Measurements from ENCODE around the gene TYRO3.

TYRO3 gene

GRCh38 chr15:41596972-41597371 is 38.0 kb downstream of the TYRO3 start:
- Histone ChIP-seq H3K18ac (ENCODE audit: low read length) (no peak overlapping the region), H3K23ac (ENCODE audit: low read length) (no peak overlapping the region)

GRCh38 chr15:41597787-41598186 is 38.8 kb downstream of the TYRO3 start:
- WGBS (ENCODE audit: extremely low coverage, insufficient coverage, insufficient read length) = no CpG with 5 or more reads among the region's 5 CpGs
- no peak overlapping the region for H4K91ac ChIP-seq (ENCODE audit: low read depth, low read length)
- H3K4me2 ChIP-seq (ENCODE audit: low read length) = no peak overlapping the region
- no peak overlapping the region for H3K27ac ChIP-seq (ENCODE audit: low read depth, low read length)
- no peak overlapping the region for H3K4me3 ChIP-seq (ENCODE audit: low read depth, low read length)
- H3K18ac ChIP-seq (ENCODE audit: low read length) = no peak overlapping the region
- H2BK120ac ChIP-seq (ENCODE audit: insufficient read depth, low read length, poor library complexity) = no peak overlapping the region
- no peak overlapping the region for H3K14ac ChIP-seq (ENCODE audit: low read length)
- peaks cover 4% of the 10 kb centered on the region for H3K79me1 ChIP-seq (ENCODE audit: low read length)
- H3K23ac ChIP-seq (ENCODE audit: low read length) = no peak overlapping the region
- DNase-seq = no peak
- no peak overlapping the region for H2BK12ac ChIP-seq (ENCODE audit: low read length)
- no peak overlapping the region for H2AK5ac ChIP-seq (ENCODE audit: low read length)
- no peak overlapping the region for H2AFZ ChIP-seq (ENCODE audit: insufficient read depth, low read length, poor library complexity)
- H3K9me3 ChIP-seq (ENCODE audit: insufficient read depth, low read depth, low read length) = no peaks in the 10 kb centered on the region
- no peak overlapping the region for H2BK5ac ChIP-seq (ENCODE audit: low read depth, low read length, poor library complexity)
- no peaks in the 10 kb centered on the region for H3K36me3 ChIP-seq (ENCODE audit: control insufficient read depth in 1 of 2, insufficient read depth in 2 of 2, low read length in 2 of 2)
- no peaks in the 10 kb centered on the region for H3K27me3 ChIP-seq (ENCODE audit: insufficient read depth, low read length)
- H4K8ac ChIP-seq (ENCODE audit: low read depth, low read length) = no peak overlapping the region
- no peaks in the 10 kb centered on the region for H3K4me1 ChIP-seq (ENCODE audit: control insufficient read depth in 1 of 2, insufficient read depth in 2 of 2, low read length in 2 of 2)
- no peak overlapping the region for H3K4ac ChIP-seq (ENCODE audit: low read depth, low read length)
- no peak overlapping the region for H3K9ac ChIP-seq (ENCODE audit: low read length)
- no peak overlapping the region for H4K12ac ChIP-seq (ENCODE audit: low read depth, low read length)
- peaks cover 1% of the 10 kb centered on the region for H3K79me2 ChIP-seq (ENCODE audit: control insufficient read depth, insufficient read depth, low read length, poor library complexity)

More at GRCh38 chr15:41596972-41597371, 38.0 kb downstream of the TYRO3 start:
- Histone ChIP-seq H2AK5ac (ENCODE audit: low read length) (no peak overlapping the region), H2BK120ac (ENCODE audit: insufficient read depth, low read length, poor library complexity) (no peak overlapping the region), H3K4me3 (ENCODE audit: low read depth, low read length) (no peak overlapping the region), H3K4ac (ENCODE audit: low read depth, low read length) (no peak overlapping the region), H3K4me1 (ENCODE audit: control insufficient read depth in 1 of 2, insufficient read depth in 2 of 2, low read length in 2 of 2) (no peaks in the 10 kb centered on the region), H3K14ac (ENCODE audit: low read length) (no peak overlapping the region), H3K9ac (ENCODE audit: low read length) (no peak overlapping the region), H3K27me3 (ENCODE audit: insufficient read depth, low read length) (no peaks in the 10 kb centered on the region), H3K79me2 (ENCODE audit: control insufficient read depth, insufficient read depth, low read length, poor library complexity) (peaks cover 1% of the 10 kb centered on the region), H3K36me3 (ENCODE audit: control insufficient read depth in 1 of 2, insufficient read depth in 2 of 2, low read length in 2 of 2) (no peaks in the 10 kb centered on the region), H3K9me3 (ENCODE audit: insufficient read depth, low read depth, low read length) (no peaks in the 10 kb centered on the region), H2BK5ac (ENCODE audit: low read depth, low read length, poor library complexity) (no peak overlapping the region), H2BK12ac (ENCODE audit: low read length) (no peak overlapping the region), H3K4me2 (ENCODE audit: low read length) (no peak overlapping the region), H3K79me1 (ENCODE audit: low read length) (peaks cover 5% of the 10 kb centered on the region), H4K8ac (ENCODE audit: low read depth, low read length) (no peak overlapping the region), H3K27ac (ENCODE audit: low read depth, low read length) (no peak overlapping the region), H4K91ac (ENCODE audit: low read depth, low read length) (no peak overlapping the region), H2AFZ (ENCODE audit: insufficient read depth, low read length, poor library complexity) (no peak overlapping the region), H4K12ac (ENCODE audit: low read depth, low read length) (no peak overlapping the region)
- WGBS (ENCODE audit: extremely low coverage, insufficient coverage, insufficient read length) = no CpG with 5 or more reads among the region's 4 CpGs
- DNase-seq = no peak

GRCh38 chr15:41599061-41599460 is 40.0 kb downstream of the TYRO3 start:
- Histone ChIP-seq H3K9me3 (ENCODE audit: insufficient read depth, low read depth, low read length) (no peaks in the 10 kb centered on the region), H3K4me3 (ENCODE audit: low read depth, low read length) (no peak overlapping the region), H3K79me1 (ENCODE audit: low read length) (peaks cover 2% of the 10 kb centered on the region), H3K4me2 (ENCODE audit: low read length) (no peak overlapping the region), H4K12ac (ENCODE audit: low read depth, low read length) (no peak overlapping the region), H2AK5ac (ENCODE audit: low read length) (no peak overlapping the region), H4K8ac (ENCODE audit: low read depth, low read length) (no peak overlapping the region), H4K91ac (ENCODE audit: low read depth, low read length) (no peak overlapping the region), H3K23ac (ENCODE audit: low read length) (no peak overlapping the region), H3K36me3 (ENCODE audit: control insufficient read depth in 1 of 2, insufficient read depth in 2 of 2, low read length in 2 of 2) (no peaks in the 10 kb centered on the region), H2AFZ (ENCODE audit: insufficient read depth, low read length, poor library complexity) (no peak overlapping the region), H3K9ac (ENCODE audit: low read length) (no peak overlapping the region), H2BK5ac (ENCODE audit: low read depth, low read length, poor library complexity) (no peak overlapping the region), H2BK12ac (ENCODE audit: low read length) (no peak overlapping the region), H3K27me3 (ENCODE audit: insufficient read depth, low read length) (no peaks in the 10 kb centered on the region), H3K79me2 (ENCODE audit: control insufficient read depth, insufficient read depth, low read length, poor library complexity) (peaks cover 1% of the 10 kb centered on the region), H3K4me1 (ENCODE audit: control insufficient read depth in 1 of 2, insufficient read depth in 2 of 2, low read length in 2 of 2) (no peaks in the 10 kb centered on the region), H3K18ac (ENCODE audit: low read length) (no peak overlapping the region), H2BK120ac (ENCODE audit: insufficient read depth, low read length, poor library complexity) (no peak overlapping the region), H3K4ac (ENCODE audit: low read depth, low read length) (no peak overlapping the region), H3K14ac (ENCODE audit: low read length) (no peak overlapping the region), H3K27ac (ENCODE audit: low read depth, low read length) (no peak overlapping the region)
- DNase-seq = no peak
- WGBS (ENCODE audit: extremely low coverage, insufficient coverage, insufficient read length) = no CpG with 5 or more reads among the region's 1 CpG

- no peaks in the 10 kb centered on the region for H3K79me2 ChIP-seq (ENCODE audit: control insufficient read depth, insufficient read depth, low read length, poor library complexity)
- H3K27ac ChIP-seq (ENCODE audit: low read depth, low read length) = no peak overlapping the region
- H2BK5ac ChIP-seq (ENCODE audit: low read depth, low read length, poor library complexity) = no peak overlapping the region
- no peak overlapping the region for H2BK12ac ChIP-seq (ENCODE audit: low read length)
- H3K23ac ChIP-seq (ENCODE audit: low read length) = no peak overlapping the region
- no peaks in the 10 kb centered on the region for H3K36me3 ChIP-seq (ENCODE audit: control insufficient read depth in 1 of 2, insufficient read depth in 2 of 2, low read length in 2 of 2)
- H3K4me2 ChIP-seq (ENCODE audit: low read length) = no peak overlapping the region
- H2AFZ ChIP-seq (ENCODE audit: insufficient read depth, low read length, poor library complexity) = no peak overlapping the region
- no peaks in the 10 kb centered on the region for H3K9me3 ChIP-seq (ENCODE audit: insufficient read depth, low read depth, low read length)
- no peak overlapping the region for H4K8ac ChIP-seq (ENCODE audit: low read depth, low read length)
- no peak overlapping the region for H4K91ac ChIP-seq (ENCODE audit: low read depth, low read length)
- no peak overlapping the region for H4K12ac ChIP-seq (ENCODE audit: low read depth, low read length)
- no CpG with 5 or more reads among the region's 6 CpGs for WGBS (ENCODE audit: extremely low coverage, insufficient coverage, insufficient read length)
- no peak for DNase-seq
- H3K27me3 ChIP-seq (ENCODE audit: insufficient read depth, low read length) = no peaks in the 10 kb centered on the region
- no peak overlapping the region for H3K4ac ChIP-seq (ENCODE audit: low read depth, low read length)
- H2AK5ac ChIP-seq (ENCODE audit: low read length) = peak overlapping the region; percentile 42
- H3K4me3 ChIP-seq (ENCODE audit: low read depth, low read length) = peak overlapping the region; percentile 5
- H2BK120ac ChIP-seq (ENCODE audit: insufficient read depth, low read length, poor library complexity) = no peak overlapping the region
- H3K18ac ChIP-seq (ENCODE audit: low read length) = no peak overlapping the region
- H3K4me1 ChIP-seq (ENCODE audit: control insufficient read depth in 1 of 2, insufficient read depth in 2 of 2, low read length in 2 of 2) = peaks cover 8 to 9% of the 10 kb centered on the region in 2 experiments
- peak overlapping the region; percentile 17 for H3K9ac ChIP-seq (ENCODE audit: low read length)
- H3K79me1 ChIP-seq (ENCODE audit: low read length) = no peaks in the 10 kb centered on the region
- no peak overlapping the region for H3K14ac ChIP-seq (ENCODE audit: low read length)
These were observed 44.5 kb downstream of the TYRO3 start for GRCh38 chr15:41603411-41603935.
